ENCODE data around the gene GULP1.

DNA sequence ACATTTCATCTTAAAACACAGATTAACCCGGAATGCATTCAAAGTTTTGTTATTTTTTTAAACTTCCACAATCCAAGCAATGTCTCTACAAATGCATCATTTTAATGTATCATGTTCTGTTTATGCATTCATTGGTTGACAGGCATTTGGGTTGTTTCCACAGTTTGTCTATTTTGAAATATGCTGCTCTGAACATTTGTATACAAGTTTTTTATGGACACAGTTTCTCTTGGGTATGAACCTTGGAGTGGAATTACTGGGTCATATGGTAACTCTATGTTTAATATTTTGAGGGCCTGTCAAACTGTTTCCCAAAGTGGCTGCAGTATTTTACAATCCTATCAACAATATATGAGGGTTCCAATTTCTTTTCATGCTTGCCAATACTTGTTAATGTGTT, 57.3 kb downstream of the GULP1 start:
- TF ChIP-seq, protein P1, sequence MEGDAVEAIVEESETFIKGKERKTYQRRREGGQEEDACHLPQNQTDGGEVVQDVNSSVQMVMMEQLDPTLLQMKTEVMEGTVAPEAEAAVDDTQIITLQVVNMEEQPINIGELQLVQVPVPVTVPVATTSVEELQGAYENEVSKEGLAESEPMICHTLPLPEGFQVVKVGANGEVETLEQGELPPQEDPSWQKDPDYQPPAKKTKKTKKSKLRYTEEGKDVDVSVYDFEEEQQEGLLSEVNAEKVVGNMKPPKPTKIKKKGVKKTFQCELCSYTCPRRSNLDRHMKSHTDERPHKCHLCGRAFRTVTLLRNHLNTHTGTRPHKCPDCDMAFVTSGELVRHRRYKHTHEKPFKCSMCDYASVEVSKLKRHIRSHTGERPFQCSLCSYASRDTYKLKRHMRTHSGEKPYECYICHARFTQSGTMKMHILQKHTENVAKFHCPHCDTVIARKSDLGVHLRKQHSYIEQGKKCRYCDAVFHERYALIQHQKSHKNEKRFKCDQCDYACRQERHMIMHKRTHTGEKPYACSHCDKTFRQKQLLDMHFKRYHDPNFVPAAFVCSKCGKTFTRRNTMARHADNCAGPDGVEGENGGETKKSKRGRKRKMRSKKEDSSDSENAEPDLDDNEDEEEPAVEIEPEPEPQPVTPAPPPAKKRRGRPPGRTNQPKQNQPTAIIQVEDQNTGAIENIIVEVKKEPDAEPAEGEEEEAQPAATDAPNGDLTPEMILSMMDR (IDR thresholded peaks at IDR 0.05; ENCODE audit: poor library complexity, severe bottlenecking), result no peak
- TF ChIP-seq RAD21 (conservative IDR thresholded peaks at IDR 0.05) (no peak), MXI1 (conservative IDR thresholded peaks at IDR 0.05; ENCODE audit: poor library complexity, severe bottlenecking) (no peak), POLR2AphosphoS5 (IDR thresholded peaks at IDR 0.05) (no peak), REST (IDR thresholded peaks at IDR 0.05; ENCODE audit: borderline replicate concordance) (no peak), TAF1 (IDR thresholded peaks at IDR 0.05; ENCODE audit: low read depth) (no peak)

All from neural cell (in vitro differentiated cells).